Ishikawa (cell line): ENCODE results near the gene MFAP5.

Experiments
- CEBPB ChIP-seq: IDR thresholded peaks from 2 replicates; pipeline ENCODE4 v1.6.1; 2012
- CREB1 ChIP-seq: IDR thresholded peaks from 2 replicates; pipeline ENCODE4 v1.6.1; 2012; ENCODE audit warnings: low read depth
- EGR1 ChIP-seq: IDR thresholded peaks from 2 replicates; pipeline ENCODE4 v1.6.1; 2012
- EP300 ChIP-seq: IDR thresholded peaks from 2 replicates; pipeline ENCODE4 v1.6.1; 2012; ENCODE audit warnings: borderline replicate concordance
- FOXM1 ChIP-seq: IDR thresholded peaks from 2 replicates; pipeline ENCODE4 v1.6.1; 2012; ENCODE audit warnings: low read depth, borderline replicate concordance
- MAX ChIP-seq: IDR thresholded peaks from 2 replicates; pipeline ENCODE4 v1.6.1; 2012
- NFIC ChIP-seq: IDR thresholded peaks from 2 replicates; pipeline ENCODE4 v1.6.1; 2012
- RAD21 ChIP-seq: IDR thresholded peaks from 2 replicates; pipeline ENCODE4 v1.6.1; 2012; ENCODE audit warnings: low read depth
- REST ChIP-seq: IDR thresholded peaks from 2 replicates; pipeline ENCODE4 v1.6.1; 2012; ENCODE audit warnings: low read depth, mild to moderate bottlenecking
- TAF1 ChIP-seq: IDR thresholded peaks from 2 replicates; pipeline ENCODE4 v1.6.1; 2012; ENCODE audit warnings: low read depth, mild to moderate bottlenecking
- TCF12 ChIP-seq: IDR thresholded peaks from 2 replicates; pipeline ENCODE4 v1.6.1; 2012; ENCODE audit warnings: low read depth
- TEAD4 ChIP-seq: IDR thresholded peaks from 2 replicates; pipeline ENCODE4 v1.6.1; 2012
- USF1 ChIP-seq: IDR thresholded peaks from 2 replicates; pipeline ENCODE4 v1.6.1; 2012
- YY1 ChIP-seq: IDR thresholded peaks from 2 replicates; pipeline ENCODE4 v1.6.1; 2012; ENCODE audit warnings: low read depth
- ZBTB7A ChIP-seq: IDR thresholded peaks from 2 replicates; pipeline ENCODE4 v1.6.1; 2012; ENCODE audit warnings: low read depth

The MFAP5 gene

GRCh38 chr12:8696442-8697090 lies 33.9 kb upstream of the MFAP5 start:
- TF ChIP-seq YY1 (no peak), REST (no peak), RAD21 (no peak), CREB1 (no peak), TCF12 (no peak), USF1 (no peak), ZBTB7A (no peak), CEBPB (no peak), EGR1 (no peak), FOXM1 (no peak), TEAD4 (no peak), MAX (no peak), NFIC (no peak), EP300 (no peak)

GRCh38 chr12:8695116-8695515 lies 32.5 kb upstream of the MFAP5 start:
- TF ChIP-seq YY1: no peak
- TF ChIP-seq CEBPB: no peak
- no peak for TF ChIP-seq RAD21
- TF ChIP-seq USF1: no peak
- TF ChIP-seq ZBTB7A: no peak
- TF ChIP-seq TCF12: no peak
- no peak for TF ChIP-seq TEAD4
- TF ChIP-seq TAF1: no peak
- TF ChIP-seq CREB1: no peak
- TF ChIP-seq EGR1: no peak
- TF ChIP-seq REST: no peak

GRCh38 chr12:8692573-8692972 lies 29.9 kb upstream of the MFAP5 start:
- TF ChIP-seq ZBTB7A: no peak
- no peak for TF ChIP-seq CREB1
- no peak for TF ChIP-seq TCF12
- no peak for TF ChIP-seq RAD21
- no peak for TF ChIP-seq NFIC
- no peak for TF ChIP-seq TAF1
- no peak for TF ChIP-seq USF1
- TF ChIP-seq EP300: no peak
- TF ChIP-seq TEAD4: no peak; the same call in 1 of the 2 replicates
- no peak for TF ChIP-seq FOXM1
- TF ChIP-seq MAX: no peak
- TF ChIP-seq EGR1: no peak
- no peak for TF ChIP-seq YY1

- TF ChIP-seq FOXM1 (no peak), EGR1 (no peak), TCF12 (no peak), CREB1 (no peak), CEBPB (no peak), MAX (no peak), TEAD4 (no peak), ZBTB7A (no peak), USF1 (no peak), REST (no peak), RAD21 (no peak), TAF1 (no peak), YY1 (no peak), NFIC (no peak), EP300 (no peak)
Measured at GRCh38 chr12:8689681-8690080, 27.1 kb upstream of the MFAP5 start.
